Right ventricle myocardium superior (tissue), 1 donor: ENCODE data around the gene RNU1-3. TPM values are rescaled to one million over a fixed set of nuclear protein-coding genes. Genes with fewer than 3 reads are reported as not detected.
"Not testable (repeated sequence)": the region's sequence is repeated elsewhere in the genome, so short reads cannot be mapped to it uniquely, and the experiment has no call there.

ENCODE experiments used
- ATAC-seq: fragments of 200-7000 bp; cut with Tn5 transposase; one replicate; pipeline ENCODE4 v1.9.1; 2020; ENCODE audit warnings: mild to moderate bottlenecking; ENCODE audit not compliant: poor library complexity
- DNase-seq: peaks from one replicate; pipeline ENCODE4 v3.0.0-alpha.2; 2020
- intact Hi-C: fragments of 100-400 bp; cut with DNase I; formaldehyde crosslinking; loops from one replicate; pipeline ENCODE4 v1.11.2; 2022
- total RNA-seq: library from RNA; stranded (reverse); fragmentation: NEBNext Ultra II Directional; extraction: Animal tissue kit (Norgen Biotek cat#: 25700); gene quantifications from one replicate; pipeline ENCODE4 v1.2.1, GENCODE V29; 2021
- donor health status: DM: no; HTN: yes; CAD: no; lungs with severe emphysema.

The RNU1-3 gene
- total RNA-seq, 1 donor from 2014 or later: 9,391 TPM

- intact Hi-C loops, DNase-seq: not testable (repeated sequence)
- peak; percentile 28 for ATAC-seq
Measured at GRCh38 chr1:16697152-16697551, 30.4 kb upstream of the RNU1-3 start.

GRCh38 chr1:16696507-16697150 lies 29.9 kb upstream of the RNU1-3 start:
- ATAC-seq, DNase-seq, intact Hi-C loops: not testable (repeated sequence)

- DNase-seq, intact Hi-C loops, ATAC-seq: not testable (repeated sequence)
Measured at GRCh38 chr1:16694308-16694702, 27.6 kb upstream of the RNU1-3 start.

- intact Hi-C loops, DNase-seq, ATAC-seq: not testable (repeated sequence)
Measured at GRCh38 chr1:16693449-16694307, 26.9 kb upstream of the RNU1-3 start.

- intact Hi-C loops, ATAC-seq, DNase-seq: not testable (repeated sequence)
Measured at GRCh38 chr1:16692717-16693448, 26.1 kb upstream of the RNU1-3 start.

- intact Hi-C loops, DNase-seq, ATAC-seq: not testable (repeated sequence)
Measured at GRCh38 chr1:16692283-16692682, 25.5 kb upstream of the RNU1-3 start.

- intact Hi-C loops, ATAC-seq, DNase-seq: not testable (repeated sequence)
Measured at GRCh38 chr1:16690971-16691682, 24.4 kb upstream of the RNU1-3 start.

GRCh38 chr1:16687132-16687800 lies 20.5 kb upstream of the RNU1-3 start:
- DNase-seq, intact Hi-C loops, ATAC-seq: not testable (repeated sequence)

- intact Hi-C loops, DNase-seq, ATAC-seq: not testable (repeated sequence)
Measured at GRCh38 chr1:16685445-16686371, 19.0 kb upstream of the RNU1-3 start.

GRCh38 chr1:16684738-16685337 lies 18.1 kb upstream of the RNU1-3 start:
- intact Hi-C loops, ATAC-seq, DNase-seq: not testable (repeated sequence)

GRCh38 chr1:16684152-16684551 lies 17.4 kb upstream of the RNU1-3 start:
- ATAC-seq, DNase-seq, intact Hi-C loops: not testable (repeated sequence)

- DNase-seq, intact Hi-C loops, ATAC-seq: not testable (repeated sequence)
Measured at GRCh38 chr1:16682803-16683202, 16.1 kb upstream of the RNU1-3 start.

GRCh38 chr1:16680366-16680765 lies 13.6 kb upstream of the RNU1-3 start:
- DNase-seq, intact Hi-C loops, ATAC-seq: not testable (repeated sequence)

GRCh38 chr1:16677552-16678431 lies 11.0 kb upstream of the RNU1-3 start:
- ATAC-seq: peak; percentile 34
- DNase-seq: no peak
- intact Hi-C loops: no loop called here
